GM21786 (cell line): ENCODE measurements around the gene GPER1.
A peak's percentile ranks its signal among the peaks of the same experiment; 100 is the strongest.

Source experiments
- ATAC-seq: cut with Tn5 transposase; IDR thresholded peaks from one replicate; pipeline ENCODE4 v1.9.1; 2021; ENCODE audit not compliant: unreplicated experiment

The GPER1 gene

GRCh38 chr7:1053816-1054370, 34.0 kb upstream of the GPER1 start:
- no peak for ATAC-seq

- no peak for ATAC-seq
Measured at GRCh38 chr7:1054438-1054837, 33.5 kb upstream of the GPER1 start.

GRCh38 chr7:1054861-1055450, 33.0 kb upstream of the GPER1 start:
- ATAC-seq: peak; percentile 51

GRCh38 chr7:1055491-1055955, 32.4 kb upstream of the GPER1 start:
- ATAC-seq: no peak

DNA sequence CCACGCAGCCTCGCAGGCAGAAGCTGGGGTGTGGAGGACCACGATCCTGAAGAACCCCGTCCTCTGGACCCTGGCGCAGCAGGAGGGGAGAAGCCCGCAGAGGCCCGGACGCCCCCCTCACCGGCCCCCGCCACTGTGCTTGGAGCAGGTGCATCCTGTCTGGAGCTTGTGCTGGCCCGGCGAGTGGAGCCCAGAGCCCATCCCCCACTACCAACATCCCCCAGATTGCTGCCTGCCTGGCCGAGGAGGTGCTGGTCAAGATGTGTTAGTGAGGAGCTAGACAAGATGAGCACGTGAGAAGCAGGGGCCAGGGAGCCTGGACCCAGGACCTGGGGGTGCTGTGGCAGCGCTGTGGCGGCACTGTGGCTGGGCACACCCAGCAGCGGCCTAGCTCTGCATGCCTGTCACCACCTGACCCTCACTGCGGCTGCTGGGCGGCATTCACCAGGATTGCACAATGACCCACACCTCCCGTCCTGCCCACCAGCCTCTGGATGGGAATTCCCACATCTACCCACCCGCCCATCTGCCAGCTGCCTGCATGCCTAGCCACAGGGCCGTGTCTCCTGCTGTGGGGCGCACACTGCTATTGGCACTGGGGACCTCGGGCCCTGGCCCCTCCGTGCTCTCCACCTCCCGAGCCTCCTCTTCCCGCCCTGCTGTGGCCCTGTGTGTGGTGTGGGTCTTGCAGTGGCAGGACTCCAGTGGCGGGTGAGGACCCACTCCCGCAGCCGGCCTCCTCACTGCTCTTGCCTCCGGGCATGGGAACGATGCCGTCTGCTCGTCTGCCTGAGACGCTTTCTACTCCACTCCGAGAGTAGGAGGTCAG, 31.7 kb upstream of the GPER1 start:
- no peak for ATAC-seq

DNA sequence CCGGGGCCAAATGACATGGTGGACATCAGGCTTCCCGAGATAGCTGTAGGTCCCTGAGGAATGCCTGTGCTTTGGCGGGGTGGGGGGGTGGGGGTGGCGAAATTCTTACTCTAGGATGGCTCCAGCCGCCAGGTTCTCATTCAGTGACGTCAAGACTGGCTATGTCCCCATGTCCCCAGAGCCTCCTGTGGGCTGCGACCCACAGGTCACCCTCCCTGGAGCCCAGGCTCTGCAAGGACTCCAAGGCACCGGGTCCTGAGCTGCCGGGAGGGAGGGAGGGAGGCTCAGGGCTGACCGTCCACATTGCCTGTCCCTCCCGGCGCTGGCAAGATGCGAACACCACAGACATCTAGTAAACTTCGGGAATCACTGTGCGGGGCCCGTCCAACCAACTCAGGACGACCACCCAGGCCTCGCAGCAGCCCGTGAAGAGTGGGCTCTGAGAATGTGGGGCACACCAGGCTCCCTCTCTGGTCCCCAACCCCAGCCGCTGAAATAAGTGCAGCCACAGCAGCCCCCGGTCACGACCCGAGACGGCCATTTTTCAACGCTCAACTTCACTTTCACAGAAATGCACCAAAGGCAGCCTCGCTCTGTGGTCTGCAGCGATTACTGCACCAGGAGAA, 31.0 kb upstream of the GPER1 start:
- no peak for ATAC-seq

GRCh38 chr7:1057416-1058291, 30.3 kb upstream of the GPER1 start:
- no peak for ATAC-seq

DNA sequence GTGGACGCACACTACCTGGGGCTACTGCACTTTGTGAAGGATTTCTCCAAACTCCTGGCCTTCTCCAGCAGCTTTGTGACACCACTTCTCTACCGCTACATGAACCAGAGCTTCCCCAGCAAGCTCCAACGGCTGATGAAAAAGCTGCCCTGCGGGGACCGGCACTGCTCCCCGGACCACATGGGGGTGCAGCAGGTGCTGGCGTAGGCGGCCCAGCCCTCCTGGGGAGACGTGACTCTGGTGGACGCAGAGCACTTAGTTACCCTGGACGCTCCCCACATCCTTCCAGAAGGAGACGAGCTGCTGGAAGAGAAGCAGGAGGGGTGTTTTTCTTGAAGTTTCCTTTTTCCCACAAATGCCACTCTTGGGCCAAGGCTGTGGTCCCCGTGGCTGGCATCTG, 29.6 kb upstream of the GPER1 start:
- no peak for ATAC-seq

GRCh38 chr7:1058821-1059199, 29.1 kb upstream of the GPER1 start:
- ATAC-seq: no peak

DNA sequence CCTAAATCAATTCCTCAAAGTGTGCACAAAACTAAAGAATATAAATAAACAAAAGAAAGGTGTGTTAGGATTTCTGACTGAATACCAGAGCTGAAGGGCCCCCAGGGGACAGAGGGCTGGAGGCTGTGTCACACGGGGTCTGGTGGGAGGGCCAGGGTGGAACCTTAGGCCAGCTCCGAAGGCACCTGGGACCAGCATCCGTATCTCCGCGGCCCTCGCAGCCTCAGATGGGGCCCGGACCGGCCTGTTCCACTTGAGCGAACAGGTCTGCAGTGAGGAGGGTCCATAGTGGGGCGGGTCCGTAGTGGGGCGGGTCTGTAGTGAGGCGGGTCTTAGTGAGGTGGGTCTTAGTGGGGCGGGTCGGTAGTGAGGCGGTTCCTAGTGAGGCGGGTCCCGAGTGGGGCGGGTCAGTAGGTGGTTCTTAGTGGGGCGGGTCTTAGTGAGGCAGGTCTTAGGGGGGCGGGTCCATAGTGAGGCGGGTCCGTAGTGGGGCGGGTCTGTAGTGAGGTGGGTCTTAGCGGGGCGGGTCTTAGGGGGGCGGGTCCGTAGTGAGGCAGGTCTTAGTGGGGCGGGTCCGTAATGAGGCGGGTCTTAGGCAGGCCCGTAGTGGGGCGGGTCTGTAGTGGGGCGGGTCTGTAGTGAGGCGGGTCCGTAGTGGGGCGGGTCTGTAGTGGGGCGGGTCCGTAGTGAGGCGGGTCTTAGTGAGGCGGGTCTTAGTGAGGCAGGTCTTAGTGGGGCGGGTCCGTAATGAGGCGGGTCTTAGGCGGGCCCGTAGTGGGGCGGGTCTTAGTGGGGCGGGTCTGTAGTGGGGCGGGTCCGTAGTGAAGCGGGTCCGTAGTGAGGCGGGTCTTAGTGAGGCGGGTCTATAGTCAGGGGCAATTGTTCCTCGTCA, 28.5 kb upstream of the GPER1 start:
- ATAC-seq: no peak

- no peak for ATAC-seq
Measured at GRCh38 chr7:1060315-1061072, 27.4 kb upstream of the GPER1 start.

GRCh38 chr7:1061180-1061579, 26.7 kb upstream of the GPER1 start:
- ATAC-seq: no peak

- peak; percentile 69 for ATAC-seq
Measured at GRCh38 chr7:1062296-1063294, 25.3 kb upstream of the GPER1 start.

DNA sequence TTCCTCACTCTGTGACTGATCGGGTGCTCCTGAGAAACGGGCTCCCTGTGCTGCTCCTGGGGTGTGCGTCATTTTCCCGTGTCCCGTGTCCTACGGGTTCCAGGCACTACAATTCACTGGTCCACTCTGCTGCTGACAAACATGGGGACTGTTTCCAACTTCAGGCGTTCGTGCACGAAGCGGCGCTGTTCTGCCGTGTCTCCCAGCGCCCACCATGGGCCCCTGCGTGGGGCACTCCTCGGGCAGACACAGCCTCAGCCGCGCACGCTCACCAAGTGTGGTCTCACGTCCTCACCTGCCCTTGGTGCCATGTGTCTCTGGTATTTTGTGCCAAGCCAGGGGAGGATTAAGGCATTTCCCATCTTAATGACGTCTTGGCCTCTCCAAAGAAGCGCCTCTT, 24.6 kb upstream of the GPER1 start:
- no peak for ATAC-seq

DNA sequence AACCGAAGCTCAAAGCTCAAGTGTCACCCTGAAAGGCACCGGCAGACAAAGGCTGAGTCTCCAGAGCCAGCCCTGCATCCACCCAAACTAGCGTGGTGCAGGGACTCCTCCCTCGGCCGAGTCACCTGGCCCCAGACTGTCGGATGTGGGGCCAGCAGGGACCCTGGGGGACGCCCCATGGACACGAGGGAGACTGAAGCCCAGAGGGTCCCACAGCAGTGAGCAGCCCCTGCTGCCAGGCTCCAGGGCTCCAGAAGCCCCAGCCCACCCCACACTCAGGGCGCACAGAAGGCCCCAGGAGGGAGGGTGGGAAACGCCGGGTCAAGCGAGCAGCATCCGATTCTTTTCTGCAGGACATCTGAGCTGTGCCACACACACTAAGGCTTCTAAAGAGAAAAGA, 23.3 kb upstream of the GPER1 start:
- ATAC-seq: no peak

DNA sequence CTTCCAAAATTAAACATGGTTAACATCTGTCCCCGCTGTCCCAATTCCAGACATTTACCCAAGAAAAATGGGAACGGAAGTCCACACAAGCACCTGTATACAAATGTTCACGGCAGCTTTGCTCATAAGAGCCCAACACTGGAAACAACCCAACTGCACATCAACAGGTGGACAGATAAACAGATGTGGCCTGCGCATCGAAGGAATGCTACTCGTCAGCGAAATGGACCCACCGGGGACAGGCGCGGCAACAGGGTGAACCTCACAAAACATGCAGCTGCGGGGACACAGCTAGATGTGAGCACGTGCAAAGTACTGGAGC, 22.7 kb upstream of the GPER1 start:
- no peak for ATAC-seq

GRCh38 chr7:1065585-1066241, 22.2 kb upstream of the GPER1 start:
- ATAC-seq: peak; percentile 39

DNA sequence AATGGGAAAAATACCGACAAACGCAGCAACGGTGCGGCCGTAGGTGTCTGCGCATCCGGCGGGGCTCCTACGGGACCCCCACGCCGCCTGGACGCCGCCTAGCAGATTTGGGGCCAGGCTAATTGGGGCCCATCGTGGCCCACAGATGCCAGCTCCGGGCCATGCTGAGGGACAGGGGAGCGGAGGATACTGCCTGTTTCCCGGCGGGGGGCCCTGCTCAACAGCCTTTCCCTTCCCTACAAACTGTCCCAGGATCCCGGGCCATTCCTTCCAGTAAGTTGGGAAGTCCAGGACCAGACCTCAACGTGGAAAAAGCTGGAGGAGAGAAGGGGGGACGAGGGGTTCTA, 21.7 kb upstream of the GPER1 start:
- ATAC-seq: no peak
